Stimulated activated CD4-positive, alpha-beta T cell treated with anti-CD3 and anti-CD28 coated beads, Interleukin-12 subunit alpha, Interleukin-12 subunit beta, amount 100 ng/mL, for 48 hours (primary cell): Measurements from ENCODE around the gene SPEF2.
"Not testable (repeated sequence)": the region's sequence is repeated elsewhere in the genome, so short reads cannot be mapped to it uniquely, and the experiment has no call there.

ENCODE experiments used
- DNase-seq, 3 donors: peaks; one replicate each; pipeline ENCODE4 v3.0.0-alpha.2; 2020; ENCODE audit warnings: low read depth in 2 of 3, low spot score in 1 of 3

The SPEF2 gene

GRCh38 chr5:35651002-35651756 is 33.5 kb downstream of the SPEF2 start:
- DNase-seq, result peak; percentile 40 to 57 (median 41)

DNA sequence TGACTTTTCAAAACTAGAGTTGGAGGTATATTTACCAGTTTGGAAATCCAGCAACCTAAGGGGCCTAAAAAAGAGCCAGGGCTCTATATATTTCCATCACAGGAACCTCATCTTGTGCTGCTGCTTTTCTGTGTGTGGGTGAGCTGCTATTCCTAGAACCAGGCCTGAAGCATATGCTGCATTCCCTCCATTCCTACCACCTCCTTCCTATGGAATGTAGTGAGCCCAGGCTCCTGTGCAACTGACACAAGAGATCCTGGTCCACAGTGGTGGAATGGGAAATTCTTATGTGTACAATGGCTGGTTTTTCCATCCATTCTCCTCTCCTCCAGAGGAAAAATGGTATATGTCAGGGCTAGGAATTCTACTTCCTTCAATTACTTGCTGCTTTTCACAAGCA is 39.1 kb downstream of the SPEF2 start:
- no peak for DNase-seq

DNA sequence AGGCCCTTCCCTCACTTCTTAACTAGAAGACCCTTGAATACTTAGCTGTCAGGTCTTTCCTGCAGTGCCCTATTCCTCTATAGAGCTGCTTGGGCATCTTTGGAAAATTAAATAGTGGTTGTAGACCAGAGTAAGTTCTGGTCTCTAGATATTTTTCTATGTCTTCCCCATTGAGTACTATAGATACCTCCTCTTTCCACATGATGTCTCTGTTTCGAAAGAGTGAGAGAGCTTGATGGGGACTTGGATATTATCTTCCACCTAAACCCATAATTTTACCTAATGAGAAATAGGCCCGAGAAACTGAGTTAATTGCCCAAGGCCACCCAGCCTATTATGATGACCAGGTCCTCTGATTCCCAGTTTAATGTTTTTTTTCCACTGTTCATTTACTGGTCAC is 40.2 kb downstream of the SPEF2 start:
- no peak for DNase-seq

DNA sequence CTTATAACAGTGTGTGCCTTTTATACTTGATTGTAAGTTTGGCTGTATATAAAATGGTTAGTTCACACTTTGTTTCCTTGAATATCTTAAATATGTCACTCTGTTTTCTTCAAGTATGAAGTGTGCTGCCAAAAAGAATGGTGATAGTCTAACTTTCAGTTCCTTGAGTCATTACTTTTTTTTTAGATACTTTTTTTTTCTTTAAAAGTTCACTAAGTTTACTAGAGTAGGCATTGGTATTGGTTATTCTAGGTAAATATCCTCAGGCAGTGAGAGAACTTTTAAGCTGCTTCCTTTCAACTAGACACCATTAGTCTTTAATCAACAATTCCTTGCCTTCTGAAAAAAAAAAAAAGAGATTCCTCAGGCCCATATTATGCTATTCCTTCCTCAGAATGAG is 41.9 kb downstream of the SPEF2 start:
- DNase-seq, result no peak

GRCh38 chr5:35660451-35660850 is 42.8 kb downstream of the SPEF2 start:
- DNase-seq, result no peak

DNA sequence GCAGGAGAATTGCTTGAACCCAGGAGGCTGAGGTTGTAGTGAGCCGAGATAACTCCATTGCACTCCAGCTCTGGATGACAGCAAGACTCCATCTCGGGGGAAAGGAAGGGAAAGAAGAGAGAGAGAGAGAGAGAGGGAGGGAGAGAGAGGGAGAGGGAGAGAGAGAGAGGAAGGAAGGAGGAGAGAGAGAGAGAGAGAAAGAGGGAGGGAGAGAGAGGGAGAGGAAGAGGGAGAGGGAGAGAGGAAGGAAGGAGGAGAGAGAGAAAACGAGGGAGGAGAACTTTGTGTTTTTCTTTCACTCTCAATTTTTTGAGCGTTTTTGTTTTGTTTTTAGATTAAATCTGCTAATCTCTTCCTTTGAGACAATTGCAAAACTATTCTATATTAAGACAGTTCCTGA is 46.9 kb downstream of the SPEF2 start:
- DNase-seq, result no peak

DNA sequence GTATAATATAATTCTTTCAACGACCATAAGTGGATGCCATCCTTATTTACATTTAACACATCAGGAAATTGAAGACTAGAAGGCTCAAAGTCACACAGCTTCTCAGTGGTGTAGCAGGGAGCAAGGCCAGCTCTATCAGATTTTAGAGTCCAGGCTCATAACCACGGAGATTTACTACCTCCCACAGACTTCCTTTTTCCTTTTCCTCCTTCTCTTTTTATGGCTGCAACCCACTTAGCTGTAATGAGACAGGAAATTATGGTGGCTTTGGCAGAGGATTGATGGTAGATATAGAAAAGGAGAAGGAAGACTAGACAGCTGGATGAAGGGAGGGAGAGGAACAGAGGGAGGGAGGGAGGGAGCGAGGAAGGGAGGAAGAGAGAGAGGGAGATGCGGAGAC is 47.4 kb downstream of the SPEF2 start:
- no peak for DNase-seq

DNA sequence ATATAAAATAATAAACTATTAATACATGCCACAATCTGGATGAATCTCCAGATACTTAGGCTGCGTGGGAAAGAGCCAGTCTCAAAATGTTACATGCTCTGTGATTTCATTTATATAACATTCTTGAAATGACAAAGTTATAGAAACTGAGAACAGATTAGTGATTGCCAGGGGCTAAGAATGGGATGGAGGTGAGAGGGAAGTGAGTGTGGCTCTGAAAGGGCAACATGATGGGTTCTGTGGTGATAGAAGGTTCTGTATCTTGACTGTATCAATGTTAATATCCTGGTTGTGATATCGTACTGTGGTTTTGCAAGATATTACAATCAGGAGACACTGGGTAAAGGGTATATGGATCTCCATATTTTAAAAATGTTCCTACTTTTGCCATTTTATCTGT is 50.7 kb downstream of the SPEF2 start:
- peak in 1 of 3 donors; percentile 19 for DNase-seq

DNA sequence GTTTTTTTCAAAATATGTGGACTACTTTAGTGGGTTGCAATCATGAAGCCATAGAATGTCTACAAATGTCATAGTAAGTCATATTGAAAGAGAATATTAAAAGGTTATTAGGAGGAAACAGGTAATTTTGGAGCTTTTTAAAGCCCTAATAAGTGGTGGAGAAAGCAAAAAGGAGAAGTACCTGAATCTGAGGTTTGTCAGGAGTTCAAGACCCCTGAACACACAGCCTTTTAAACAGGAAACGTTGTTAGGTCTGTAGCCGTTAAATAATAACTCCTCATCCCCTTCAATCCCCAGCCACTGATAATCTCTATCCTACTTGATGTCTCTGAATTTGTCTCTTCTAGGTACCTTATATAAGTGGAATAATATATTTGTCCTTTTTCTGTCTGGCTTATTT is 51.1 kb downstream of the SPEF2 start:
- no peak for DNase-seq

DNA sequence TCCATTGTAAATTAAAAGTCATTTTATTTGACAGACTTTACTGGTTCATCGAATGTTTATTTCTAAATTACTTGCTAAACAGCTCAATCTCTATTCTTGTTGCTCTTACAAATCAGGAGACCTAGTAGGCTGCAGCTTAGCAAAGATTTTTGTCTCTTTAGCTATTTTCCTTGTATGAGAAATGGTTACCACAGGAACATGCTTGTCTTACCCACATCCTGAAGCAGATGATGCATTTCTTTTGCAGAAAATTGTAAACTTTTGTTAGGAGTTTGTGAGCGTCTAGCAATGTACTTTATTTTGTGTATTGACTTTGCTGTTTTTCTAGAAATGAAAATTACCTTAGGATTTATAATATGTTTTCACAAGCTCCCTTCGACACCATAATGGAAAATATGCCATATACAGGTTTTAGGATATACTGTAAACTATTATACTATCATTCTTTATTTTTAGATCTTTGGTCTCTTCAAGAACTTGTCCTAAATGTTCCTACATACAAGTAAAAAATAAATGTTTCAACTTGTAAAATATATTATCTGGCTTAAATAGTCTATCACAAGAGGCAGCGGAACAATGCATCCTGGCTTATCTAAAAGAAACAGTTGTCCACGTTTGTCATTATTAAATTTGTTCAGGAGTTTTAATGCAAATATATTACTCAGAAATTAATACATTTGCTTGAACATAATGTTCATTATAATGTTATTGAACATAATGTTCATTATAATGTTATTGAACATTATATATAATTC is 54.1 kb downstream of the SPEF2 start:
- no peak for DNase-seq

DNA sequence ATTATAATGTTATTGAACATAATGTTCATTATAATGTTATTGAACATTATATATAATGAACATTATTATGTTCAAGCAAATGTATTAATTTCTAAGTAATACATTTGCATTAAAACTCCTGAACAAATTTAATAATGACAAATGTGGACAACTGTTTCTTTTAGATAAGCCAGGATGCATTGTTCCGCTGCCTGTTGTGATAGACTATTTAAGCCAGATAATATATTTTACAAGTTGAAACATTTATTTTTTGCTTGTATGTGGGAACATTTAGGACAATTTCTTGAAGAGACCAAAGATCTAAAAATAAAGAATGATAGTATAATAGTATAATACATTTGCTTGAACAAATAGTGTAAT is 54.6 kb downstream of the SPEF2 start:
- DNase-seq, result not testable (repeated sequence)

GRCh38 chr5:35672995-35673394 is 55.3 kb downstream of the SPEF2 start:
- no peak for DNase-seq

DNA sequence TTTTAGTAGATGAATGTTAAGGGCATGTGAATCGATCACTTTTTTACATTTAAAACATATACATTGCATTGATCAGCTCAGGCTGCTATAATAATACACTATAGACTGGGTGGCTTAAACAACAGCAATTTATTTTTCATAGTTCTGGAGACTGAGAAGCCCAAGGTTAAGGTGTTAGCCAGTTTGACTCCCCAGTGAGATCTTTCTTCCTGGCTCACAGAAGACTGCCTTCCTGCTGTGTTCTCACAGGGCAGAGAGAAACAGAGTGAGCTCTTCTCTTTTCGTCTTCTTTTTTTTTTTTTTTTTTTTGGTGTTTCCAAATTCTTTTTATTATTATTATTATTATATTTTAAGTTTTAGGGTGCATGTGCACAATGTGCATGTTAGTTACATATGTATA is 56.4 kb downstream of the SPEF2 start:
- DNase-seq, result no peak

GRCh38 chr5:35675392-35675791 is 57.7 kb downstream of the SPEF2 start:
- DNase-seq, result no peak

DNA sequence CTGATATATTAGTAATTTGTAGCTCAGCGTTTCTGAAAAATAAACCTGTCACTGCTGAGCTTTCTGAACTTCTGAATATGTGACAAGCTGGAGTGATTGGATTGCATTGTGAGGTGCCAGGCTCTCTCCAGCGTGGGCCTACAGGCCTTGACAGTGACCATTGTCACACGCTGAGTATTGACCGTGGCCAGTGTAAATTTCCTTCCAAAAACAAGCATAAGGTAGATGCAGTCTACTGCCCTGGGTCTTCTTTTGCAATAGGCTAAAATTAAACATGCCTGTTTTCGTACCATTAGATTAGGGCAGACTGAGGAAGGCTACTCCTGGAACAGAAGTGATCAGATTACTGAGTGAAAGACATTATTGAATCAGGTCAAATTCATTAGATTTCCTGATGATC is 60.2 kb downstream of the SPEF2 start:
- DNase-seq, result no peak

- DNase-seq, result no peak
Observed at GRCh38 chr5:35678661-35679060, 61.0 kb downstream of the SPEF2 start.

DNA sequence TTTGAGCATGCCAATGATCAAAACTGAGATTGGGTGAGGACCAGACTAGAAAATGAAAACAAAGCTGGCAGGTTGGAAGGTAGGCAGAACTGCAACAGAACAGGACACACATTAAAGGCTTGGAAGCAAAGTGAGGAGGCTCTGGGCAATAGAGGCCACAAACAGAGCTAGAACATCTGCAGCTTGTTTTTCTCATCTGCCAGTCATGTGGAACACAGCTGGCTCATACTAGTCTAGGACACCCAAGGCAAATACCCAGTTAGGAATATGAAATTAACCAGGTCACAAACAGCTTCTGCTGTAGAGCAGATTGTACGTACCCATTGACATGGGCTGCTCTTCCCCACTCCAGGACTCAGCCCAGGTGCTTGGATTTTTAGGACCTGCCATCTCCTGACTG is 61.7 kb downstream of the SPEF2 start:
- DNase-seq, result no peak

DNA sequence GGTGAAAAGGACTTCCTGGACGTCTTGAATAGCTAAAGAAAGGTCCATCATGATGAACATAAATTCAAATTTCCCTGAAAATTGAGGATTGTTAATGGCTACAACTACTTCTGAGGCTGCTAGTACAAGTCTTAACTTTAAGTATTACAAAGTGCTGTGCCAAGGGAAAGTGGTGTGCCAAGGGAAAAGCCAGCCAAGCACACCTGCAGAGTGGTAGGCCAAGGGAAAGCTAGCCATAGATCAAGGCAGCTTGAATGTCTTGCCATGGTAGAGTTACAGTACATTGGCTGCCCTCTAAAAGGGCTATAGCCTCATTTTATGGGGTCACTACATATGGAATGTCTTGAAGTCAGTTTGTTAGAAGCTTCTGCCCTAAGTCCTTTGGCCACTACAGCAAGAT is 64.2 kb downstream of the SPEF2 start:
- DNase-seq, result no peak

DNA sequence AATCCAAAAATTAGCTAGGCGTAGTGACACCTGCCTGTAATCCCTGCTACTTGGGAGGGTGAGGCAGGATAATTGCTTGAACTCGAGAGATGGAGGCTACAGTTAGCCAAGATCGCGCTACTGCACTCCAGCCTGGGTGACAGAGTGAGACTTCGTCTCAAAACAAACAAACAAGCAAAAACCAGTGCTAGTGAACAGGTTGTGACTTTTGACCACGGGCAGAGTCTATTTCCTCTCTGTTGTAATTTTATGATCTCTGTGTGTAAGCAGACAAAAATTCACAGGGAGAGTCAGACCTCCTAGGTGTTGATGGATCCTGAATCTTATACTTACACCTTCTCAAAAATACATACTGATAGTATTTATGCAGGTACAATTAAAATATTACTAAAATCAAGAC is 65.8 kb downstream of the SPEF2 start:
- no peak for DNase-seq

DNA sequence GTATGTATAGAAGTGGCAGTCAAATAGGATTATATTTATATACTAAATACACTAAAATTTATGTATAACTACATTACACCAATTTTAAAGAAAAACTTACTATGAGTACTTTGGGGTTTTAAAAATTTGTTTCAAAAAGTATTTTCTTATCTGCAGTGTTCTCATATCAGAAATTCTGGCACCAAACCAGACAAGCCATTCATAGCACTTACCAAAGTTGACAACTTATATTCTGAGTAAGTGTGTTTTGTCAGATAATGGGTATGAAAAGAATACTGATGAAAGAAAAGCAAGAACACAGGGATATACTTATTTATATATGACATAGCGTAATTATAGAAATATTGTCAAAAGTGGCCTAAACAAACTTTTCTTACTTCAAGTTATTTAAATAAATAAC is 67.5 kb downstream of the SPEF2 start:
- no peak for DNase-seq

GRCh38 chr5:35687961-35688360 is 70.3 kb downstream of the SPEF2 start:
- no peak for DNase-seq

GRCh38 chr5:35694481-35694880 is 76.8 kb downstream of the SPEF2 start:
- no peak for DNase-seq
